ENCODE results near the gene CALML3.

CALML3 gene

DNA sequence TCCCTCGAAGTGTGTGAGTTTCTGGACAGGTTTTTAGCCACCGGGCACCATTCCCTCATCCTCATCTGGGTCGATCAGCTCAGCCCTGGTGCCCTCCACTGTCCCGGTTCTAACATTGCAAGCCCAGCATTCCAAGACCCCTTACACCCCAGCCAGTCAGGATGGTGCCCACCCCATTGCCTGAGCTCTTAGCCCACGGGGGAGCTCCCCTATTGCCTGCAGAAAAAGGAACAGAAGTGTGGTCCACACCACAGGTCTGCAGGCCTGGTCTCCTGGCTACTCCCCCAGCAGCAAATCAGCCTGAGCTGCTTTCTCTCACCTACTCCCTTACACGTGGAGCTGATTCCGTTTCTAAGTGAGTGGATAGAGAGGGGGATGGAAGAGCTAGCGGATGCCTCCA is 30.1 kb upstream of the CALML3 start:
- Histone ChIP-seq H3K36me3 (ENCODE audit: control insufficient read depth, insufficient read depth, low read length) (no peaks in the 10 kb centered on the region), H3K27me3 (replicated peaks; ENCODE audit: control insufficient read depth, insufficient read depth, low read length) (no peaks in the 10 kb centered on the region; the same call in 1 of the 2 replicates), H3K4me3 (replicated peaks; ENCODE audit: low read depth, low read length) (no peak overlapping the region)
- TF ChIP-seq, protein P1, sequence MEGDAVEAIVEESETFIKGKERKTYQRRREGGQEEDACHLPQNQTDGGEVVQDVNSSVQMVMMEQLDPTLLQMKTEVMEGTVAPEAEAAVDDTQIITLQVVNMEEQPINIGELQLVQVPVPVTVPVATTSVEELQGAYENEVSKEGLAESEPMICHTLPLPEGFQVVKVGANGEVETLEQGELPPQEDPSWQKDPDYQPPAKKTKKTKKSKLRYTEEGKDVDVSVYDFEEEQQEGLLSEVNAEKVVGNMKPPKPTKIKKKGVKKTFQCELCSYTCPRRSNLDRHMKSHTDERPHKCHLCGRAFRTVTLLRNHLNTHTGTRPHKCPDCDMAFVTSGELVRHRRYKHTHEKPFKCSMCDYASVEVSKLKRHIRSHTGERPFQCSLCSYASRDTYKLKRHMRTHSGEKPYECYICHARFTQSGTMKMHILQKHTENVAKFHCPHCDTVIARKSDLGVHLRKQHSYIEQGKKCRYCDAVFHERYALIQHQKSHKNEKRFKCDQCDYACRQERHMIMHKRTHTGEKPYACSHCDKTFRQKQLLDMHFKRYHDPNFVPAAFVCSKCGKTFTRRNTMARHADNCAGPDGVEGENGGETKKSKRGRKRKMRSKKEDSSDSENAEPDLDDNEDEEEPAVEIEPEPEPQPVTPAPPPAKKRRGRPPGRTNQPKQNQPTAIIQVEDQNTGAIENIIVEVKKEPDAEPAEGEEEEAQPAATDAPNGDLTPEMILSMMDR (IDR thresholded peaks at IDR 0.05; ENCODE audit: insufficient read depth, low read length, poor library complexity, severe bottlenecking) = no peak
- DNase-seq (ENCODE audit: extremely low read depth, insufficient read length) = no peak

DNA sequence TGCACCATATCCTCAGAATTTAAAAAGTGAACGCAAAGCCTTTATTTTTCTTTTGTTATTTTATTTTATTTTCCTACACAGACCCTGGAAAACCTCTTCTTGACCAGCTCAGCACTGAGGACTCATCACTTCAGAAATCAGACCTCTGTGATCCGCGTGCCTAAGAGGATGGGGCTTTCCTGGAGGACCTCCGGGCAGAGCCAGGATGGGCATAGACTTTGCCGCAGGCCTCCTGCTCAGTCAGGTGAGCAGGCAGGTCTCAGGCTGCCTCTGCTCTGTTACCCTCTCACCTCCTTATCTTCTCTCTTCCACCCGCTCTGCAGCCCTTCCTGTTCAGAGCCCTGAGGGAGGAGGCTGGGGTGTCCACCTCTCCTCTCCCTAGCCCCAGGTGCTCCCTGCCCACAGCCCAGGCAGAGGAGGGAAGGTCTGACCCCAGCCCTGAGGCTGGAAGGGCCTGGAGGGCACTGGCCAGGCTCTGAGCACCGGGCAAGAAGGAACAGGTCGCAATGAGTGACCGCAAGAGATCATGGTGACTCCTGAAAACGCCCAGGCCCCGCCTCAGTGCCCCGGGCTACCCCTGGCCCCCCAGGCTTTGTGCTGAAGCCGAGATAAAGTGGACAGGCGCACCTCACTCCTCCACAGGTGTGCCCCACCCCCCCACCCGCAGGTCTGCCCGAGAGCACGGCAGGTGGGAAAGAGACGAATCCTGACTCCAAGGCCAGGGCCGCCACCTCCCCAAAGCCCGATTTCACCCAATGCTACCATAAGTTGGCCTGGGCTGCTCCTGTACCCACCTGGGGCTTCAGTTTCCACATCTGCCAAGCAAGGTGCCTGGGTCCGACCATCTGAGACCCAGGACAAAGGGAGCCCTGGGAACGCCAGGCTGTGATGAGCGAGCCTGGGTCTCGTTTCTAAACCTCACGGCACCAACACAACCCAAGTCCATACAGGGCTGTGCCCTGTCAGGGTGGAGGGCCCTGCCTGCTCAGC is 28.2 kb upstream of the CALML3 start:
- TF ChIP-seq, protein P1 (IDR thresholded peaks at IDR 0.05; ENCODE audit: insufficient read depth, low read length, poor library complexity, severe bottlenecking) = no peak
- no peak overlapping the region for H3K4me3 ChIP-seq (replicated peaks; ENCODE audit: low read depth, low read length)
- H3K36me3 ChIP-seq (ENCODE audit: control insufficient read depth, insufficient read depth, low read length) = no peaks in the 10 kb centered on the region
- H3K27me3 ChIP-seq (replicated peaks; ENCODE audit: control insufficient read depth, insufficient read depth, low read length) = no peaks in the 10 kb centered on the region; the same call in 1 of the 2 replicates
- DNase-seq (ENCODE audit: extremely low read depth, insufficient read length) = no peak

DNA sequence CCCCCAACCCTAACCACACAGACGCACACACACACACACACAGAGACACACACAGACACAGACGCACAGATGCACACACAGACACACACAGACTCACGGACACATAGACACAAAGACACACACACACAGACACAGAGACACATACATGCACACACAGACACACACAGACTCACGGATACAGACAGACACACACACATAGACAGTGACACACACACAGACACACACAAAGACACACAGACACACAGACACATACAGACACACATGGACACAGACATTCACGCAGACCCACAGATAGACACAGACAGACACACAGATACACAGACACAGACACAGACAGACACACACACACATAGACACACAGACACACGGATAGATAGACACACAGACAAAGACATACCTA is 27.5 kb upstream of the CALML3 start:
- TF ChIP-seq, protein P1 (IDR thresholded peaks at IDR 0.05; ENCODE audit: insufficient read depth, low read length, poor library complexity, severe bottlenecking) = no peak
- H3K36me3 ChIP-seq (ENCODE audit: control insufficient read depth, insufficient read depth, low read length) = no peaks in the 10 kb centered on the region
- H3K4me3 ChIP-seq (replicated peaks; ENCODE audit: low read depth, low read length) = no peak overlapping the region
- H3K27me3 ChIP-seq (replicated peaks; ENCODE audit: control insufficient read depth, insufficient read depth, low read length) = no peaks in the 10 kb centered on the region; the same call in 1 of the 2 replicates
- DNase-seq (ENCODE audit: extremely low read depth, insufficient read length) = no peak

DNA sequence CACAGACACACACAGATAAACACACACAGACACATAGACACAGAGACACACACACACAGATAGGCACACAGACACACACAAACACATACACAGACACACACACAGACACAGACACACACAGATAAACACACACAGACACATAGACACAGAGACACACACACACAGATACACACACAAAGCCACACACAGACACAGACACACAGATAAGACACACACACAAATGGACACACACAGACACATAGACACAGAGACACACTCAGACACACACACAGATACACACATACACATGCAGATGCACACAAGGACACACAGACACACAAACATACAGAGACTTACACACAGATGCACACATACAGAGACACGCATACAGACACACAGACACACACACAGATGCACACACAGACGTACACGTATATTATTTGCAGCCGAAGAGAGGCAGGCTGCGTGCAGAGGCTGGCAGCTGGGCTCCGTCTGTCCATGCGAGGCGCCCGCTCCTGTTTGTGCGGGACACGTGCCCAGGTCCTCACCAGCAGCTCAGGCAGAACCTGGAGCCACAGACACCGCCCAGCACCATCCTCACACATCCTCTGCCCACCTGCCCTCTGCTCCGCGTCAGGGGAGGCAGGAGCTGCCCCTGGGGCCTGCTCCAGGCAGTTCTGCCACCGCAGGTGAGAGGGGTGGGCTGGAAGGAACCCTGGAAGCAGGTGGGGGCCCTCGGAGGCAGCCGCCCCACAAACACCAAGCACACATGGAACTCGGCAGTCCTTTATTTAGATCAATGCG is 26.6 kb upstream of the CALML3 start:
- no peaks in the 10 kb centered on the region for H3K36me3 ChIP-seq (ENCODE audit: control insufficient read depth, insufficient read depth, low read length)
- TF ChIP-seq, protein P1 (IDR thresholded peaks at IDR 0.05; ENCODE audit: insufficient read depth, low read length, poor library complexity, severe bottlenecking) = no peak
- no peak for DNase-seq (ENCODE audit: extremely low read depth, insufficient read length)
- H3K27me3 ChIP-seq (replicated peaks; ENCODE audit: control insufficient read depth, insufficient read depth, low read length) = peaks cover 3% of the 10 kb centered on the region
- no peak overlapping the region for H3K4me3 ChIP-seq (replicated peaks; ENCODE audit: low read depth, low read length)

DNA sequence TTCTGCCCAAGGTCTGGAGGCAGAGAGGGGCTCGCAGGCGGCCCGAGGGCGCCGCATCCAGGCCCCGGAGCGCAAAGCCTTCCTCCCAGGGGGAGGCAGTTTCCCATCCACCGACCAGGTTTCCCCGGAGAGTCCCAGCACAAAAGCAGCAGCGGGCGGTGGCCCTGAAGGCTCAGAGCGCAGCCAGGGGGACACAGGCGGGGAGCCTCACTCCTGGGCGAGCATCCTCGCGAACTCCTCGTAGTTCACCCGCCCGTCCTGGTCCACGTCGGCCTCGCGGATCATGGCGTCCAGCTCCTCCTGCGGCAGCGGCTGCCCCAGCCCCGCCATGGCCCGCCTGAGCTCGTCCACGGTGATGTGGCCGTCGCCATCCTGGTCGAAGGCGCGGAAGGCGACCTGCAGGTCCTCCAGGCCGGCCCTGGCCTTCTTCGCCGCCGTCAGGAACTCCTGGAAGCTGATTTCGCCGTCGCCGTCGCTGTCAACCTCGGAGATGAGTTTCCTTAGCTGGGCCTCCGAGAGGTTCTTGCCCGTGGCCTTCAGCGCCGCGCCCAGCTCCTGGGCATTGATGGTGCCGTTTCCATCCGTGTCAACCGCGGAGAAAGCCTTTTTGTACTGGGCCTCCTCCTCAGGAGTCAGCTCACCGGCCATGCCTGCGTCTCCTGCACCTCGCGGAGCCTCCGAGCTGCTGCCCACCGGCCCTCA is 25.8 kb upstream of the CALML3 start:
- Histone ChIP-seq H3K4me3 (replicated peaks; ENCODE audit: low read depth, low read length) (no peak overlapping the region), H3K27me3 (replicated peaks; ENCODE audit: control insufficient read depth, insufficient read depth, low read length) (peaks cover 4% of the 10 kb centered on the region), H3K36me3 (ENCODE audit: control insufficient read depth, insufficient read depth, low read length) (no peaks in the 10 kb centered on the region)
- no peak for DNase-seq (ENCODE audit: extremely low read depth, insufficient read length)
- TF ChIP-seq, protein P1 (IDR thresholded peaks at IDR 0.05; ENCODE audit: insufficient read depth, low read length, poor library complexity, severe bottlenecking) = no peak

Data from GM06990 (cell line).